DMS 273 (cell line): ENCODE results near the gene NDP.

Source experiments
- DNase-seq: peaks from one replicate; lab custom pipeline; 2025; ENCODE audit not compliant: unreplicated experiment; lab: John Stamatoyannopoulos, UW

NDP gene, protein sequence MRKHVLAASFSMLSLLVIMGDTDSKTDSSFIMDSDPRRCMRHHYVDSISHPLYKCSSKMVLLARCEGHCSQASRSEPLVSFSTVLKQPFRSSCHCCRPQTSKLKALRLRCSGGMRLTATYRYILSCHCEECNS

DNA sequence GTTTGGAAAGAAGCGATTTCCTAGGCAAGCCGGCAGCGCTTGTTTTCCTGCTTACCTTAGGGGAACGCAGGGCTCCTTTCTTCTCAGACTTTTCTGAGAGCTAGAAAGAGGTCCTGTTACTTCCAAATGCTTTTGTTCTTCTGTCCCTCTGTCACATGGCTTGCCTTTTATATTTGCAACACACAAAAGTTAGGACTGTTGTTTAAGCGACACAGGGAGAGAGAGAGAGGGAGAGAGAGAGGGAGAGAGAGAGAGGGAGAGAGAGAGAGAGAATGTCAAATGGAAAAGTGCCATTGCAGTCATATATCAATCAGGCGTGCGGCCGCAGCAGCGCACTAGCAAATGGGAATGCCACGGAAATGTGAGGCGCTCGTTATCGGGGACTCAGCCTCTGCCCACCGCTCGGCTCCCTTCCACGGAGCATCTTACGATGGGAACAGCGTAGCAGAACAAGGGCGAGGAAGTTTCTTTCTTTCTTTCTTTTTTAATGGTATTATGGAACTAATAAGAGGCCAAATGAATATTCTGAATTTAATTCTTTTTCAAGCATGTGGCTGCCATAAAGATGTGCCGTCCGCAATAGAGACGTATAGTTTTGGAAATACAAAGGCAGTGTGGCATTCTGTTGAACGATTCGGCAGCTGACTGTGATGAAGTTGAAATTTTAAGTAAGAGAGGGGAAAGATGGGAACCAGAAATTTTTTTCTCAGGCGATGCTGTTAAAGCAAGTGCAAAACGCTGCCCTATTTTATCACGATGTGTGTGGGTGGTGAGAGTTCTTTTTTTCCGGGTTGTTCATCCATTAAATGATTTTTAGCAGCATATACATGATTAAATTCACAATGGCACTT is at the start of gene NDP:
NDP (minus strand) TSS at position 142 of the 851 bp plus-strand sequence. CDS start 14,745 bp downstream, outside the sequence.
- peak; percentile 37 for DNase-seq

DNA sequence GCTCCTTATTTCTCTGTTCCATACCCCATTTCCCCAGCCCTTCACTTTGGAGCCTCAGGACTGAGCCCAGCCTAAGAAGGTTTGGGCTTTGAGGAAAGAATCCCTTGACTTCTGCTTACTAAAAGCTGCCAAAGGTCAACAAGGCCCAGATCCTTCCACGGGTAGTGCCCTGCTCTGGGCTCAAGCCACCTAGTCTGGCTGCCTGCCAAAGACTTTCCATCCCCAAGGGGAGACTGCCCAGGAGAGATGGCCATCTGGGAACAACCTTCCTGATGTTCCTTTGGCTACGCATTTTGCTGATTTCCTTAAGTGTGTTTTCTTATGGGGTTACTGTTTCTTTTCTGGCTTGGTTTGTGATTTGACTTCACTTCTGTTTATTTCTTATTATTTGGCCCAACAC is 49.8 kb upstream of the NDP start:
- peak; percentile 15 for DNase-seq

DNA sequence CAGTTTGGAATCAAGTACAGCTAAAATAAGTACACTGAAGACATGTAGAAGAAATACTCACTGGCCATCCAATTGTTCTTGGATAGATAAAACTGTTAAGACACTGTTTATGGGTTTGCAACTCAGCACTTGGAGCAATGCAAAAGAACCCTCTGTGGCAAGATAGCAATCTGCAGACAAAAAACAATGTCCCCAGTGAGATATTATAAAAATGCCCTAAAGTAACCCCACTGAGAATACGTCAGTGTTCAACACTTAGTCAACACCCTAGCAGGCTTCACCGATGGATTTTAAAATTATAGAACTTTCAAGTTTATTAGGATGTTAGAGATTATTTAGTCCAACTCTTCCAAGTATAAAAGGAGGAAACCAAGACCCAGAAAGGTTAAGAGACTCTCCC is 47.5 kb upstream of the NDP start:
- DNase-seq = no peak

DNA sequence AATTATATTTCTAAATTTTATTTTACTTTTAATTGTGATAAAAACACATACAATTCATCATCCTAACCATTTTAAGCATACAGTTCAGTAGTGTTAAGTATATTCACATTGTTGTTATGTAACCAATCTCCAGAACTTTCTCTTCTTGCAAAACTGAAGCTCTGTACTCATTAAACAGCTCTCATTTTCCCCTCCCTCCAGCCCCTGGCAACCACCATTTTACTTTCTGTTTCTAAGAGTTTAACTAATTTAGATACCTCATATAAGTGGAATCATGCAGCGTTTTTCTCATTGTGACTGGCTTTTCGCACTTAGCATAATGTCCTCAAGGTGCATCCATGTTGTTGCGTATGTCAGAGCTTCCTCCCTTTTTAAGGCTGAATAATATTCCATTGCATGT is 46.7 kb upstream of the NDP start:
- DNase-seq = no peak

DNA sequence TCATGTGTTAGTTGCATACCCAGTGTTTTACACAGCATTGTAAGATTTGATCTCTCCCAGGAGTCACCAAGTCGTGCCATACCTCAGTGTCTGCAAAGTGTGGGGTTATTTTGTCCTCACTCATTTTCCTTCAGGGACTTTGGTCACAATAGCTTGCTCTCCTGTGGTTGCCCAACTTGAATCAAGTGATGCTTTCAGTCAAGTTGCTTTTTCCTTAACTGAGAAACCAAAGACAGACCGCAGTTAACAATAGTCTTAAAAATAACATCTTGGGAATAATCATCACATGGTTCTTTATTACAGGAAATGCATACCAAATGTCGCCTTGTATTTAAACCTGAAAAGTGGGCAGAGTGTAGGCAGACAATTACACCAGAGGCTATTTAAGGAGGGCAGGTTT is 44.5 kb upstream of the NDP start:
- DNase-seq = no peak

DNA sequence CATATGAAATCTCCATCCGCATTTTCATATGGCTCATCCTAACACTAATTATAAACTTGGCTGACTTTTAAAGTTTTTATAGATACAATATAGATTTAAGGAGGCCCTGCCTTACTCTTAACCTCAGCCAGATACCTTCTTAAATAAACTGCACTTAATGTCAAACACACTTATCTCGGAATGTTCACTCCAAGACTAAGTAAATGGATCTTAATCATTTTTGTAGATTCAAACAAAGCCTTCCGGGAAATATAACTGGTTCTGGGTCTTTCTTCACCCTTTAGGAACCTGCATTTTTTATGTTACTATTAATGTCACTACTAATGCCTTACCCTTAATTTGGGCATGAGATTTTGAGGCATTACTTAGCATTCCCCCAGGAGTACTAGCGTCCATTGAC is 43.7 kb upstream of the NDP start:
- no peak for DNase-seq

DNA sequence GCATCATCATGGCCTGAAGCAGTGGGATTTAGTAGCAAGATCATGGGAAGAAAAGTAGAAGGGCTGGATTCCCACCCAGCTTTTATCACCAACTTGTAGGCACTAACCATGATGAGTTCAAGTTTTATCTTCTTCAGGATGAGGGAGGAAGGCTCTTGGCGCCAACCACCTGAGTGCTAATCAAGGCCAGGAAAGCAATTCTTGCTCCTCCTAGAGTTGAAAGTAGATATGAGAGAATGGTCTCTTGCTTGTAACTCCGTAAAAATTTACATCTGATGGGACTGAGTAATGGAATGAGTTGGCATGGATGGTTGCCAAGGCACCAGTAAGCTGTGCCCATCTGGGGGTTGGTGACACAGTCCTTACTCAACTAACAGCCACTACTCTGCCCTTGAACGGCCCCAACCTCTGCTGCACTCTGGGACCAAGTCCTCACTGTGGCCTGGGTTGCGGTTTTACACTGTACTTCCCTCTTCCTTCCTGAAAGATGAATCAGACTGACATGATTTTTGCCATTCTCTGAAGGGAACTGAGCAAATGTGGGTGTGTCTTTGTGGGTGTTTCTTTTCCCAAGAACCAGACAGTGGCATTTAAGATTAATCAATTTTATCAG is 39.4 kb upstream of the NDP start:
- no peak for DNase-seq

DNA sequence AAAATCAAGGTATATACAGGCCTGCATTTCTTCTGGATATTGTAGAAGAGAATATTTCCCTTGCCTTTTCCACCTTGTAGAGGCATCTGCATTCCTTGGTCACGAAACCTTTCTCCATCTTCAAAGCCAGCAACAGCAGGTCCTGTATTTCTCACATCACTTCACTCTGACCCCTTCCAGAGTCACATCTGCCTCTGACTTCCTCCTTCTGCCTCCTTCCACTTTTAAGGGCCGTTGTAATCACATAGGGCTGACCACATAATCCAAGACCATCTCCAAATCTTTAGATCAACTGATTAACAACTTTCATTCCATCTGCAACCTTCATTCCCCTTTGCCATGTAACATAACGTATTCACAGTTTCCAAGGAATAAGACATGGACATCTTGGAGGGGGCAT is 38.3 kb upstream of the NDP start:
- no peak for DNase-seq

DNA sequence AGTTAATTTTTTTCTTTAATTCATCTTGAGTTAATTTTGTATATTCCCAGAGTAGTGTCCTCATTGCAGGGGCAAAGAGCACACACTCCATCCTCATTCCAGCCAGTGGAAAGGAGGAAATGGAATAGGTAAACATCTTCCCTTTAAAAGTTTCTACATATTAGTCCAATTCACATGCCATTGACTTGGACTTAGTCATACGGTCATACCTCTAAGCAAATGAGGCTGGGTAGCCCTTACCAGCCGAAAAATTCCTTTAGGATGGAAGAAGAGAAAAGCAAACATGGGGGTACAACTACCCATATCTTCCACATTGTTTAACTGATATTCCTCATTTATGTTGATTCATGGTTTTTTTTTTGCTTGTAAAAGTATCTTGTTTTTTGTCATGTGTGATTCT is 37.4 kb upstream of the NDP start:
- no peak for DNase-seq

DNA sequence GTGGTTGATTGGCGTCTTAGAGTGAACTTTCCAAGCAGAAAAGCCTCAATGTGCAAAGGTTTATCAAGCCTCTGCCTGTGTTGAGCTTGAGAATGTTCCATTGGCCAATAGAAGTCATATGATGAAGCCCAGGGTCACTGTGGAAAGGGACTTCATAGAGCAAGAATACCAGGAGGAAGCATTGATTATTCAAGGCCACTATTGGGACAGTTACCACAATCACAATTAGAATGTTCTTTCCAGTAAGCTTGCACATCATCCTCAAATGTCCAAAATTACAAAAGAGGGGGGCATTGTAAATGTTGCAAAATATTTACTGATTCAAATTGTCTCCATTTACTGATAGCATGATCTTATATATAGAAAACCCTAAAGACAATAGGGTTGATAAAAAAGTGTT is 32.9 kb upstream of the NDP start:
- no peak for DNase-seq

DNA sequence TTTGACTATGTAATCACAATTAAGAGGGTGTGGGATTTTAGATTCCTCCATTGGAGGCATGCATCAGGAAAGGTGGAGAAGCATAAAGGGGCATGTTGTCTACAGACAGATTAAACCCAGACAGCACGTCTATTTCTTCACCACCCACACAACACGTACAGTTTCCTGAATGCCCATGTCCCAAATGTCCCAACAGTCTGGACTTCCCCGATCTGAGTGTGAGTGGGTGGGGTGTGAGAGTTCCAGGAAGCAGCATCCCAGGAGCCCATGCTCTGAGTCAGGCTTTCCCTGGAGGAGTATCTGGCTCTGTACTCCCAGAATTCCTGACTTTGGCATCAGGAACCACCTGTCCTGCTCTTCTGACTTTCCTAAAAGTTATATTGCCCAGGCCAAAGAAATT is 30.8 kb upstream of the NDP start:
- no peak for DNase-seq

DNA sequence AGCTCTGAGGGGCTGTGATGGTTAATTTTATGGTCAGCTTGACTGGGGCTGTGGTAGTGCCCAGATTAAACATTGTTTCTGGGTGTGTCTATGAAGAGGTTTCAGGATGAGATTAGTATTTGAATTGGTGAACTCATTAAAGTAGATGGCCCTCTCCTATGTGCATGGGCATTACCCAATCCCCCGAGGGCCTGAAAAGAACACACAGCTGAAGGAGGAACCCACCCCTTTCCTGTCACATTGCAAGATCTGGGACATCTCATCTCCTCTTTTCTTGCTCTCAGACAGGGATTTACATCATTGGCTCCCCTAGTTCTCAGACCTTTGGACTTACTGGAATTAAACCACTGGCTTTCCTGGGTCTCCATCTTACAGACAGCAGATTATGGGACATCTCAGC is 29.4 kb upstream of the NDP start:
- DNase-seq = no peak

DNA sequence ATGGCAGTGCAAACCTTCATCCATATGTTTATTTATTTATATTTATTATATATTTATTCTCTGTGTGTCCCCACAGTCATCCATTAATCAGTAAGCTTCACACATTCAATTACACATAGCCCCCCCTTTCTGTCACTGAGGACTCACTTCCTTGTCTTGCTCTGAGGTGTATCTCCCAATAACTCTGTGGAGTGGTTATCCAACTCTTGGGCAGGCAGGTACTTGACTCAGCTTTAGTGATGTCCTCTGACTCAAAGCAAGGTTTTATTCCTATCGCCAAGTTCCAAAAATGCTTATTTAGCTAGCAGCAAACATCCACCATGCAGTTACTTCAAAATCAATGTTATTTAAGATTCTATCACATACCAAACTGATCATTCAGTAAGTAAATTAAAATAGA is 25.2 kb upstream of the NDP start:
- no peak for DNase-seq

DNA sequence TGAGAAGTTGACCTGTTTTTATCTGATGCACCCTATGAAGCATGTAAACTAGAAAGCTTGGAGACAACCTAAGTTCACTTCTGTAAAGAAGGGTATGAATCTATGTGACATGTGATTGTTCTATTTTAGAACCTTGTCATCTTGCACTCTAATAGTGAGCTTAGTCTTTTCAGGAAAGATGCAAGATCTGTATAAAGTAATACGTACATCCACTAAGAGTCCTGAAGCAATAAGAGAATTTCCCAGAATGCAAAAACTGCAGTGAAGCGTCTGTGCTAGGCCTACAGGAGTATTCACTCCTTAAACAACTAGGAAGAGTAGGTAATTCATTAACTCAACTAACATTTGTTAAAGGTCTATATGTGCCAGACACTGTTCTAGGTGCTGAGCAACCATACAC is 23.3 kb upstream of the NDP start:
- no peak for DNase-seq

DNA sequence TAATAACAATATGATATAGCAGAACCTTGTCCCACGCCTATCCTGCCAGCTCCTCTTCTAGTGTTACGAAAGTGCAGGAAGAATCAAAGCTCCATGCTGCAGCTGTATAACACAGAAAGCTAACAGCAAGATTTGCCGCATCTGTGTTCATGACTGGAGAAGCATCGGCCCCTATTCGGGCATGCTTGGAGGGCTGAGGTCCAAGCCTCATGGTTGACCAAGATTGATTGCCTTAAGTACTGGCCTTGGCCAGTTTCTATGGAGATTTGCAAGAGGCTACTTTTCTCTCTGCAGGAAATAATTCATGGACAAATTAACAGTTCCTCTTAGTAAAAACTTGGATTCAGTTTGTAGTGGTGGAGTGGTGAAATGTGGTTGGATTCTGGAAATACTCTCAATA is 12.9 kb upstream of the NDP start:
- DNase-seq = no peak

DNA sequence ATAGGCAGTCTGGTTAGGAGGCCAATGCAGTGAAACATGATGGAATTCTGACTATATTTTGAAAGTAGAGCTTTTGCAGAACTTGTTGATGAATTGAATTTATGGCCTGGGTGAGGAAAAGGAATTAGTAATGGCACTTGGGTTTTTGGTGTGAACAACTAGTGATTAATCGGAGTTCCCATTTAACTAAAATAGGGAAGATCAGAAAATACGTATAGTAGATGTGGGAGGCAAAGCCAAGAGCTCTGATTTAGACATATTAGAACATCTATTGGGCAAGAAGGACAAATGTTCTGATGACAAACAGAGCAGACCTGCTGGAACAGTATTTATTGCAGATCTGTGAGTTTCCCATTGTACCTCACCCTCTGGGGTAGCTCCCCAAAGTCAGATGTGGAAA is 12.3 kb upstream of the NDP start:
- no peak for DNase-seq

DNA sequence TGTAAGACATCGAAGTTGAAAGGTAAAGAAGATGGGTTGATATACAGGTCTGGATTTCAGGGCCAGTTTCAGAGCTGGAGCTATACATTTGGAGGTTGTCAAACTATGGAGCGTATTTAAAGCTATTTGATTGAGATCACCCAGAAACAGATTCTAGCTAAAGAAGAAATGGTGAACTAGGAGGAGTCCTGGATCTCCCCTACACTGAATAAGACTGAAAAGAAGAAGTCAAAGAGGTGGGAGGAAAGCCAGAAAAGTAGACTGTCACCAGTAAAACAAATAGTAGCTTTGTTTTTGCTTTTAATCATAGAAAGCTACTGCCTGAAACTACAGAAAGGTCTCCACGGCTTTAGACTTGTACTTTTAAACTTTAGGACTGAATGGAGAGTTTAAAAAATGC is 5.0 kb upstream of the NDP start:
- DNase-seq = no peak

DNA sequence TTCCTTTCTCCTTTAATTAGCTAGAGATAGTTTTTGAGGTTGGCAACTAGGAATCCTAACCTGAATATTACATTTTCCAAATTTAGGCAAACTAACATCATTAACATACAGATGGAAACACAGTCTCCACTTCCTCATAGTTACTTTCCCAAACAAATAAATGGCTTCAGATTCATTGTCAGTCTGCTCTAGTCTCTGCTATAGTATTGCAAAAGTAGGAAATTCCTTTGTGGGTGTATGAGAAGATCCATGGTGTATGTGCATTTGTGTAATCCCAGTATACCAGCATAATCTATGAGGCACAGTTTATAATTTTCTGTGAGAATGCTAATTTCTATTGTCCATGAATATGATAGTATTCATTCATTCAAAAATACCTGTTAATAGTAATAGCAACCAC is 3.0 kb upstream of the NDP start:
- no peak for DNase-seq

DNA sequence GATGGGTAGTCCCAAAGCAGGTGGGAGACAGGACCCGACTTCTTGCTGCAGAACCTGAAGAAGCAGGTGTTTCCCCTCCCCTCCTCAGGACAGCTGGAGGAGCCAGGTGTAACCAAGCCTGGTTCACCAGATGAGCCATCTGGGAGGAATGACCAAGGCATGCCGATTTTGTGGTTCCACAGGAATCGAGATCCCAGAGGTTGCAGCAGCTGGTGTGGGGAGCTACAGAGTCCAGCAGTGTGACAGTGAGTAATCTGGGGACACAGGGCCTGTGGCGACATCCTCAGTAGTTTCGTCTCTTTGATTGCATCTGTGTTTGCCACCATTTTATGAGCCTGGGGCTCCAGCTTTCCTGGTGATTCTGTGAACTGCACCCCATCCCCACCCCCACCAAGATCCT is 2.6 kb upstream of the NDP start:
- DNase-seq = peak; percentile 9

DNA sequence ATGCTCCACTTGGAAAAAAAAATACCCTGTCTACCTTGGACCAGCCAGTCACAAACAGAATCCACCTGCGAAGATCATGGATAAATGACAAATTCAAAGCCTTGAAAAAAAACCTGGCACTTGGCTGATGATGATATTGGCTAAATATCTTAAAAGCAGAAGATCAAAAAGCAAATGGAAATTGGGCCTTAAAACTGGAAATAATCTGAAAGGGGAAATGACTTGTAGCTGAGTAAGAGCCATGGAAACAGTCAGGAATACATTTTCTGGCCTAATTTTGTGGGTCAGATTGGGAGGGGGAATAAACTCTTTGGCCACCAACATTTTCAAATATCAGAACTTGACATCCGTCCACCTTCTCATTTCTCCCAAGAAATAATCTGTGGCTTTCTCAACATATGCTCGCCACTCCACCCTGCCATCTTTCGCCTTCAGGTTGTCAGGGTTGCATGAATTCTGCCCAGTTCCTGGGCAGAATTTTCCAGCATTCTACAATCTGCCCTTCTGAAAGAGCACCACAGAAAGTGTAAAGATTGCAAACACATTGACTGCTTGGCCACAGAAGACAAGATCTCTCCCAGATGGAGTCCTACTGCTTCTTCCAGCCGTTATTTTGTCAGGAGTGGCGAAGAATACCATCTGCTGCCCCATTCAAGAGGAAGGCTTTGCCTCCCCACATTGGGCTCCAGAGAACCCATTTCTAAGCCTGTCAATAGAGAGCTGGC is 1.7 kb upstream of the NDP start:
- peak; percentile 8 for DNase-seq

DNA sequence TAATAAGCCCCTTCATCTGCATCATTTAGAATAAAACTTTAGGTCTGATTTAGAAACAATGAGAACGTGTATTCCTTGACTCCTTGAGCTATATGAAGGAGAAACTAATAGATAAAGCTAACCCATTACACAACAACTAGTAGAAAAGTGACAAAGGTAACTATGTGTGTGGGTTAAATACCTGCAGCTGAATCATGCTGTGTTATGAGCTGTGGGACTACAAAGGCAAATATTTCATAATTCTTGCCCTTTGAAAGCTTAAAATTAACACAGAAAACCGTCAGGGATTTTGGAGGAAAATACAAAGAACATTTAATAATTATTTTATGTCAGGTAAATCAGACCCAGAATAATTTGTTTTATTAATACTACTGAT is 898 bp upstream of the NDP start:
- no peak for DNase-seq
